NCI-H82 treated with DMSO at 0.1 percent for 48 hours (cell line): ENCODE measurements around the gene ROPN1B.
A peak's percentile ranks its signal among the peaks of the same experiment; 100 is the strongest.
"Not testable (repeated sequence)": the region's sequence is repeated elsewhere in the genome, so short reads cannot be mapped to it uniquely, and the experiment has no call there.

Experiments
- DNase-seq: peaks from one replicate; lab custom pipeline; 2025; ENCODE audit not compliant: unreplicated experiment; lab: John Stamatoyannopoulos, UW

ROPN1B gene

GRCh38 chr3:125957674-125958510, 11.1 kb upstream of the ROPN1B start:
- no peak for DNase-seq

GRCh38 chr3:125958511-125959316, 10.3 kb upstream of the ROPN1B start:
- DNase-seq, result no peak

DNA sequence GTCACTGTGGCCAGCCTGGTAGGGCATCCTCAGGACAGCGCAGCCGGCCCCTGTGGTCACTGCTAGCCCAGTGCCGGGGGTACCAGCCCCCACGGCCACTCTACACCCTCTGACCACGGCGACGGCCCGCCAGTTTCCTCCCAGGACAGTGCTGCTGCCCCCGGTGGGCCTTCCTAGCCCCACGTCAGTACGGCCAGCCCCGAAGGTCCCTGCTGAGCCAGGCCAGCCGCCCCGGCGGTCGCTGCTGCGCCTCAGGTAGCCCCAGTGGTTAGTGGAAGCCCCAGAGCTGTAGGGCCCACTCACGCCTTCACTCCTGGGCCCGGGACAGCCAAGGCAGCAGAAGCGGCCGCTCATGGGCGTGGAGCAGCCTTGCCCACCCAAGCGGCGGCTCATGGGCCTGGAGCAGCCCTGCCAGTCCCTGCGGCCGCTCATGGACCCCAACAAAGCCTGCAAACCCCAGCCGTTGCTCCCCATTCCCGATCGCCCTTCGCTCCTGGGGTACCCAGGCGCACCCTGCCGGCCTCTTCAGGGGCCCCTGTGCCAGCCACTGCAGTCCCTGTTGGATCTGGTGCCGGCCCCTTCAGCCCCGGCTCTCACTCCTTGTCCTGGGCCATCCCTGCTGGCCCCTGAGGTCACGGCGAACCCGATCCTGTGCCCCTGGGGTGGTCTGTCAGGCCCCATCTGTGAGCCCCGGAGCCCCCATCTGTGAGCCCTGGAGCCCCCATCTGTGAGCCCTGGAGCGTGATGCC, 9.5 kb upstream of the ROPN1B start:
- no peak for DNase-seq

GRCh38 chr3:125960066-125960424, 8.9 kb upstream of the ROPN1B start:
- no peak for DNase-seq

GRCh38 chr3:125960456-125961288, 8.3 kb upstream of the ROPN1B start:
- DNase-seq, result no peak

GRCh38 chr3:125961289-125961589, 7.7 kb upstream of the ROPN1B start:
- DNase-seq, result no peak

DNA sequence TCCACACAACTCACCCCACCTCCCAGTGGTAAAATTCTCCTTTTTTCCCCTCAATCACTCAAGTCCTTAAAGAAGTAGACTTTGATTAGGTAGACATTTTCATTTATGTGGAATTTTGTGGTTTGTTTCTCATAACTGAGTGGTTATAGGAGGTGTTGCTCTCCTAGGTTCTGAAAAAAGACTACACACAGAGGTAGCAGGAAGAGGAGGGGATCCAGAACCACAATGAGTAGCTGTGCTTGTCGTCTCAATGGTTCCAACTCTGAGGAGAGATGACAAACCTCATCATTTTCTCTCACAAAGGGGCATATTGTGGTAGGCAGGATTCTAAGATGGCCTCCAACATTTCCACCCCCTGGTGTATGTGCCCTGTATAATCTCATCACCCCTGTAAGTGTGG, 5.1 kb upstream of the ROPN1B start:
- not testable (repeated sequence) for DNase-seq

DNA sequence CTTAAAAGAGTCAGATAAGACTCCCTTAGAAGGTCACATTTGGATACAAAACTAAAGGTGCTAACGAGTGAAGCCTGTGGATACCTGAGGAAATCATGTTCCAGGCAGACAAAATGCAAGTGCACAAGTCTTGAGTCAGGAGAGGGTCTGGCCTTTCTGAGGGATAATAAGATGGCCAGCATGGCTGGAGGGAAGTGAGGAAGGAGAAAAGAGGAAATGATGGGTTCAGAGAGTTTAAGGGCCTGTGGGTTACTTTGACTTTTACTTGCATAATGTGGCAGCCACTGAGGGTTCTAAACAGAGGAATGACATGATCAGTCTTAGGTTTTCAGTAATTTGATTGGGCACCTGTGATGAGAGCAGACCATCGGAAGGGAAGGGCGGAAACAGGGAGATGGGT, 3.5 kb upstream of the ROPN1B start:
- DNase-seq, result no peak

- no peak for DNase-seq
Measured at GRCh38 chr3:125967156-125967555, 1.8 kb upstream of the ROPN1B start.

DNA sequence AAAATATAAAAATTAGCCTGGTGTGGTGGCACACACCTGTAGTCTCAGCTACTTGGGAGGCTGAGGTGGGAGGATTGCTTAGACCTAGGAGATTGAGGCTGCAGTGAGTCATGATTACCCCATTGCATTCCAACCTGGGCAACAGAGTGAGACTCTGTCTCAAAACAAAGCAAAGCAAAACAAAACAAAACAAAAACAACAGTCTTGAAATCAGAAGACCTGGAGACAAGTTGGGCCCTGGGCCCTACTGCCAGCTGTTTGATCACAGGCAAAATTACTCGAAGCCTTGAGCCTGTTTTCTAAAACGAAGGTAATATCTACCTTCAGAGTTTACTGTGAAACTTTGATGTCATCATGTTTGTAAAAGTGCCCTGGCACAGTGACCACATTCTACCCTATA, 857 bp upstream of the ROPN1B start:
- not testable (repeated sequence) for DNase-seq

GRCh38 chr3:125971997-125972944, 3.3 kb downstream of the ROPN1B start:
- peak; percentile 31 for DNase-seq

DNA sequence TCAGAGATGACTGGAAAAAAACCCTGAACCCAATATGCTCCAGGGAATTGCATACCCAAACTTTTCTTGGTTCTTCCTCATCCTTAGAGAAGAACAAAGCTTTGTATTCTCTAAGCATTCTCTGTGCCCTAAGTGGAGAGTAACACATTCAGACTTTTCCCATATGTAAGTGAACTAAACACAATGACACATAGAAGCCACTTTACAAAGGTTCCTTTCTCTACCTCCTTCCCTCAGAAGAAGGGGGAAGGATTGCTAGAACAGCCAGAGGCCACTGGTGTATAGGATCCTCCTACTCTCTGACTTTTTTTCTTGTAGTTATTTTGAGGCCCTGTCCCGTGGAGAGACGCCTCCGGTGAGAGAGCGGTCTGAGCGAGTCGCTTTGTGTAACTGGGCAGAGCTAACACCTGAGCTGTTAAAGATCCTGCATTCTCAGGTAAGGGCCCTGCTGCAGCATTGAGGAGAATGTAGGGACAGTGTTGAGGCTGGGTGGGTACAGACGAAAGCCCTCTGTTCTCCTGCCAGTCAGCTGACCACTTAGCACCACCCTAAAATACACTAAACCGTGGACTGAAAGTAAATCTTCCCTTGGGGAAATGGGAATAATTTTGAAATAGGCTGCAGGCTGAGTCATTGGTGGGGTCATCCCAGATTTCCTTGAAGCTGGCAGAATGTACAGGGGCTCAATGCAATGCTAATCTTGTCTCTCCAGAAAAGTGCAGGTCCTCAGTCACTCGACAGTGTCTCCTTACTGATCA, 6.4 kb downstream of the ROPN1B start:
- DNase-seq, result not testable (repeated sequence)

- not testable (repeated sequence) for DNase-seq
Measured at GRCh38 chr3:125976003-125976390, 7.0 kb downstream of the ROPN1B start.

GRCh38 chr3:125977104-125977503, 8.1 kb downstream of the ROPN1B start:
- not testable (repeated sequence) for DNase-seq

DNA sequence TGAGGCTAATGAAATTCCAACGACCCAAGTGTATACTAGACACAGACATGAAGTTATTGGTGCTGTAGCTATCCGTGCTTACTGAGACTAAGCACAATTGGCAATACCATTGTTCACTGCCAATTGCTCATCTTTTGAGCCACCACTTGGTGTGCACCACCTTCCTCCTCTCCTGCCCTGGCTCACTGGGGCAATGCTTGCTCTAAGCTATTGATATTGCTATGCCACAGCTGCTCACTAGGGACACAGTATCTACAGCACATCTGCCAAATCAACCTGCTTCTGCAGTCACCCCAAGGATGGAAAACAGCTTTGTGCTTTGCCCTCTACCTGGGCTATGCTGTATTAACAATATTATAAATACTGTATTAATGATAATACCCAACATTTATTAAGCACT, 16.0 kb downstream of the ROPN1B start:
- DNase-seq, result not testable (repeated sequence)

- DNase-seq, result peak; percentile 80
Measured at GRCh38 chr3:125990253-125990970, 21.4 kb downstream of the ROPN1B start.

- not testable (repeated sequence) for DNase-seq
Measured at GRCh38 chr3:125996751-125997150, 27.8 kb downstream of the ROPN1B start.

- DNase-seq, result no peak
Measured at GRCh38 chr3:126002189-126002588, 33.2 kb downstream of the ROPN1B start.
